GM11168 (cell line): ENCODE results near the gene QPCTL.

Experiments used
- in situ Hi-C: fragments of 300-500 bp; cut with MboI; formaldehyde crosslinking; loops from one replicate; pipeline ENCODE4 v1.12.0; 2022; ENCODE audit warnings: low sequenced_read_pairs; ENCODE audit not compliant: unreplicated experiment

Gene QPCTL

DNA sequence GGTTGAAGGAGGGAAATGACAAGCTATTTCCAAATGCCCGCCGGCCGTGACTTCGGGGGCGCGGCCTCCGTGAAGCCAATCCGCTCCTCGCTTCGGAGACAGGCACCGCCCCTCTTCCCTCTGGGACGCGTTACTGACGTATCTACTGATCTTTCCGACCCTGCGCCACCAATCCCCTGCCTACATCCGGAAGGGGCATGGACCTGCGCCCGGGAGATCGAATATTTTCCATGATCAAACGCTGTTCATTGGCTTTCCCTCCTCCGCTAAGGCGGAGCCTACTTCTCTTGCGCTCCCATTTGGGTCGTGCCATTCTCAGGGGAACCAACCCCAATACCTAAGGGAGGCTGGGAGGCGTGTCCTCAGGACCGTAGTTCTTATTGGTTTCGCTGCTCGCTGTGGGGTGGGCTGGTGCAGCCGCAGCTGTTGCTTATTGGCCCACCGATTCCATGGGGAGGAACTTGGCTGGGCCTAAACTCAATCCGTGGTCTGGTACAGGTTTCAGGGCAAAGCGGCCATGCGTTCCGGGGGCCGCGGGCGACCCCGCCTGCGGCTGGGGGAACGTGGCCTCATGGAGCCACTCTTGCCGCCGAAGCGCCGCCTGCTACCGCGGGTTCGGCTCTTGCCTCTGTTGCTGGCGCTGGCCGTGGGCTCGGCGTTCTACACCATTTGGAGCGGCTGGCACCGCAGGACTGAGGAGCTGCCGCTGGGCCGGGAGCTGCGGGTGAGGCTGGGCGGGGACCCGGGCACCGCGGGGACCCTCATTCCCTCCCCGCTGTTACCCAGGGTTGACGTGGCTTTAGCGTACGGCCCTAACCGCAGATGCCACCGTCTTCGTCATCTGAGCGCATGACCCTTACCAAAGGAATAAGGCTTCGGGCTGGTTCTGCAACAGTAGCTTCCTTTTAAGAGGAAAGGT, at the start of gene QPCTL:
TSS of gene QPCTL (plus strand) at position 480 of the 919 bp plus-strand sequence. CDS start at position 518, 38 bp downstream.
- in situ Hi-C loops, result no loop called here

- in situ Hi-C loops, result no loop called here
Measured at GRCh38 chr19:45643024-45643926, 49.2 kb upstream of the QPCTL start.

GRCh38 chr19:45643927-45644771, 48.3 kb upstream of the QPCTL start:
- in situ Hi-C loops, result no loop called here

GRCh38 chr19:45645068-45645630, 47.3 kb upstream of the QPCTL start:
- in situ Hi-C loops, result no loop called here

- in situ Hi-C loops, result no loop called here
Measured at GRCh38 chr19:45645631-45646344, 46.7 kb upstream of the QPCTL start.

DNA sequence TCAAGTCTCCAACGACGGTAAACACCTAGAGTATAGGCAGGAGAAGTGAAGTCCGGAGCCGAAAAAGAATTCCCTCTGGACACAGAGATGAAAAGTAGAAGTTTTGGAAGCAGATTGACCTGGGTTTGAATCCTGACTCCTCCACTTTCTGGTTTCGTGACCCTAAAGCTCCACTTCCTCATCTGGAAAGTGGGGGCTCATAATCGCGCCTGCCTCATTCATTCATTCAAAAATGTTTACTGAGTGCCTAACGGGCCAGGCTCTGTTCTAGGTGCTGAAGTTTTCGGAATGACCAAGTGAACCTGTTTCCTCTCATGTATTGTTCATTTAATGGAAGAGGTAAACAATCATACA, 46.1 kb upstream of the QPCTL start:
- in situ Hi-C loops, result no loop called here

GRCh38 chr19:45650722-45651121, 41.7 kb upstream of the QPCTL start:
- in situ Hi-C loops, result no loop called here

- in situ Hi-C loops, result no loop called here
Measured at GRCh38 chr19:45653634-45654033, 38.8 kb upstream of the QPCTL start.

DNA sequence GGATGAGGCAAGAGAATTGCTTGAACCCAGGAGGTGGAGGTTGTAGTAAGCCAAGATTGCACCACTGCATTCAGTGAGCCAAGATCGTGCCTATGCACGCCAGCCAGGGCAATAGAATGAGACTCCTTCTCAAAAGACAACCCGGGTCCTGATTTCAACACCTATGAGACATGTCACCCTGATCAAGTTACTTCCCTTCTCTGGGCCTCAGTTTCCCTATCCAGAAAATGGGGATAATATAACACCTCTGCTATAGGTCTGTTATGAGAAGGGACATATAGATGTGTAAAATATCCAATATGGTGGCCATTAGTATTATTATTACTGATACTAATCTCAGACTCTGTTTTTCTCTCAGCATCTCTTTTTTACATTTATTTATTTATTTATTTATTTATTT, 37.4 kb upstream of the QPCTL start:
- in situ Hi-C loops, result no loop called here

- in situ Hi-C loops, result no loop called here
Measured at GRCh38 chr19:45657520-45658167, 34.8 kb upstream of the QPCTL start.

DNA sequence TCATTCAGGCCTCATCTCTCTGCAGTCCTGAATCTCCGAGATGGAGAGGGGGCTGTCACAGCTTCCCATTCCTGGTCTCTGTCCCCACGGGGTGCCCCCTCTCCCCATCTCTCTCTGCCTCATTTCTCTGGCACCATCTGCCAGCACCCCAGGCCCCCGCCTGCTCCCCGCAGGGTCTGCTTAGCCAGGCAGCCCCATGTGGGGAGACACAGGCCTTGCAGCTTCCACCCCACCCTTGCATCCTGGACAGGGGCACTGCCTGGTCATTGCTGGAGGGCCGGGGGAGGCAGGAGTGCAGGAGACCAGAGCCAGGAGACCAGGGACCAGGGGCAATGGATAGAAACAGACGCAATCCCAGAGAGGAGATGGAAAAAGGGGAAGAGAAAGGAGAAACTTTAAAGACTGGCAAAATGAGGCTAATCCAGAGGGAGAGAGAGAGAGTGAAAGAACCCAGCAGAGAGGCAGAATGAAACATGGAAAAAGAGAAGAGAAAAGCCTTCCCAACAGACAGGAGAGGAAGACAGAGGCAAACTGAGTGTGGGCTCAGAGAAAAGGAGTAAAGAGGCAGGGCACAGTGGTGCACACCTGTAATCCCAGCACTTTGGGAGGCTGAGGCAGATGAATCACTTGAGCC, 33.3 kb upstream of the QPCTL start:
- in situ Hi-C loops, result no loop called here

DNA sequence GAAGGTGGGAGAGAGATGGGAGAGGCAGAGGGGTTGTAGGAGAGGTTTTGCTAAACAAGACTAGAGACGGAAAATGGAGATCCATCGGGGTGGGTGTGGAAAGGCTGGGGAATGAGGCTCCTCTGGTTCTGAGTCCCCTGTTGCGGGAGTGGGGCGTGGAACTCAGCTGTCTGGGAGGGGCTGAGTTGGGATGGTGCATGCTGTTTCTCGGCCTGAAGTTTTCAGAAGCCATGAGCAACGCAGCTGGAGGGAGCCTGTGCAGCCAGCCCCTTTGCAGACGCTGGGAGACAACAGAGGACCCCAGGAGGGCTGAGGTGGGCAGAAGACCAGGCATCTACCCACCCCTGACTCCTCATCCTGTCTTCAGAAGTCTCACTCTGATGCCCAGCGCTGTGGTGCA, 31.8 kb upstream of the QPCTL start:
- in situ Hi-C loops, result no loop called here

DNA sequence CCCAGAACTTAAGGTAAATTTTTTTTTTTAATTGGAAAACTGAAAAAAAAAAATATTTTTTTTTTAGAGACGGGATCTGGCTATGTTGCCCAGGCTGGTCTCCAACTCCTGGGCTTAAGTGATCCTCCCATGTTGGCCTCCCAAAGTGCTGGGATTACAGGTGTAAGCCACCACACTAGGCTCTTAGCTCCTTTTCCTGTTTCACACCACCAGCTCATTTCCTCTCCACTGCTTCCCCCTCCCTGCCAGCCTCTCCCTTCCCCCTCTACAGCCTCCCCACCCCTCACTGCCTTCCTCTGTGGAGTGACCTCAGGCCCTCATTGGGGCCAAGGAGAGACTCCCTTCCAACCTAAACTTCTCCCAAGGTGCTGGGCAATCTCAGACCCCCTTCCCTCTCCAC, 28.7 kb upstream of the QPCTL start:
- in situ Hi-C loops, result no loop called here

DNA sequence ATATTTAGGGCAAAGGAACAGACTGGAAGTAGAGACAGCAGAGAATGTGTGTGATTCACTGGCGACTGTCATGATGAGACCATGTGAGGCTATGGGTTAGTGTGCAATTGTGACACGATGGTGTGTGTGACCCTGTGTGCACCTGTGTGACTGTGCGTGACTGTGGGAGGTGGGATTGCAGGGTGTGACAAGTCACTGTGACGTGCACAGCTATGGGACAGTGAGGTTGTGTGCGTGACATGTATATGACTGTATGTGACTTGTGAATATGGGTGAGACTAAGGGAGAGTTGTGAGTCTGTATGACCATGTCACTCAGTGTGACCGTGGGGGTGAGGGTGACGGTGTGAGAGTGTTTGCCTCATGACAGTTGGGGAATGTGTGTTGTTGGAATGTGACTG, 27.9 kb upstream of the QPCTL start:
- in situ Hi-C loops, result no loop called here

DNA sequence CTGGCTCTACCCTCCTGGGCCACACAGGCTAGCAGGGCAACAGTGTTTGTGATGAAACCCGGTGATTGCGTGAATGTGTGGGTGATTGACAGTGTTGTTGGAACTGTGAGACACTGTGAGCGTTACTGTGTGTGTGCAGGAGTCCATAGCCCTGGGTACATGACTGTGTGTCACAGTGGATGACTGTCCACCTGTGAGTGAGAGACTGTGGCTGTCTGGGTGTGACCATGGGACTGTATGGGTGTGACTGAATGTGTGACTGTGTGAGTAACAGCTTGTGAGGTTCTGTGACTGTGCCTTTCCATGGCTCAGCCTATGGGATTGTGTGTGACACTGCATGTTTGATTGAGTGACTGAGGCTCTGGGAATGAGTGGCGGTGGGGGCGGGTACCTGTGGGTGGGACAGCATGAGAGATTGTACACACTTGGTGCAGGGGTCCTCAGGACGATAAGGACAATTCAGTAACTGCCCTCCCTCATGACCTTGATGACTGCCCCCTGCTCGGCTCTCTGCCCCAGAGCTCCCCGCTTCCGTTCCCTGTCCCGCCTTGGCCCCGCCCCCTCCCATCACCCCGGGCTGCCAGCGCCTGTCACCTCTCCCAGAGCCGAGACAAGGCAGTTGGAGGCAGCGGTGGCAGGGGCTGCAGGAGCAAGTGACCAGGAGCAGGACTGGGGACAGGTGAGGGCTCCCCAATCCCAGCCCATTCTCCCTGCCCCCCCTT, 24.7 kb upstream of the QPCTL start, which contains the start of gene GIPR:
TSS of gene GIPR (plus strand) at position 602 of the 722 bp plus-strand sequence. CDS start 1,300 bp downstream, outside the sequence.
- in situ Hi-C loops, result no loop called here

DNA sequence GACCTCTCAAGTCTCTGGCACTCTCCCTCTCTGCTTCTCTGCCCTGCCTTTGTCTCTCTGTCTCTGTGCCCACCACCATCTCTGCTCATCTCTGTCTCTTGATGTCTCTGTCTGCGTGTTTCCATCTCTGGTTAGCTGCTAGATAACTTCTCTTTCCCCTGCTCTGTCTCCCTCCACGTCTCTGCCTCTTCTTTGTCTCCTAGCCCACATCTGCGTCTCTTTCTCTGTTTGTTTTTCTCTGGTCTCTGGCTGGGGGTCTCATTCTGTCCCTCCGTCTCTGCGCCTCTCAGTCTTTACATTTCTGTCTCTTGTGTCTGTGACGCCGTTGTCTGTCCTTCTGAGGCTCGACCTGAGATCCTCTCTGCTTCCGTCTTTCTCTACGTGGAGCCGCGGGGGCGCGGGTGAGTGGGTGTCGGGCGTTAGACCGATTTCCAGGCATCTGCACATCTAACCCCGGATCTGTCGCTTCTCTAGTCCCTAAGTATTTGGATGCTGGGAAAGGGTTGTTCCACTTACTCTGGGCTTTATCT, 24.1 kb upstream of the QPCTL start:
- in situ Hi-C loops, result no loop called here

GRCh38 chr19:45670670-45671453, 21.6 kb upstream of the QPCTL start:
- in situ Hi-C loops, result no loop called here
